Naive thymus-derived CD8-positive, alpha-beta T cell (primary cell): ENCODE data around the gene OR10V1. TPM values are rescaled to one million over a fixed set of nuclear protein-coding genes. Genes with fewer than 3 reads are reported as not detected.
A peak's percentile ranks its signal among the peaks of the same experiment; 100 is the strongest.
"Not testable (repeated sequence)": the region's sequence is repeated elsewhere in the genome, so short reads cannot be mapped to it uniquely, and the experiment has no call there.

Experiments used
- ATAC-seq, 2 donors: fragments of 150-1000 bp; cut with Tn5 transposase in 1 of 2; sonication (Bioruptor Pico), chemical (Tn5 transposase) in 1 of 2; 1 replicate in 1 of 2; 2 replicates in 1 of 2; pipeline ENCODE4 v1.10.0; 2021; ENCODE audit warnings: mild to moderate bottlenecking in 2 of 2, moderate library complexity in 2 of 2
- POLR2A ChIA-PET: fragments of 350-600 bp; sonication (Branson Sonifier 250); formaldehyde crosslinking; loops from one replicate; lab custom pipeline; 2021; ENCODE audit warnings: antibody characterized with exemption; lab: Charles Lee
- DNase-seq, 10 donors: peaks; one replicate each; pipeline versions ENCODE4 v3.0.0 to v3.0.0-alpha.2; 2020 to 2022
- H3K27ac Mint-ChIP-seq, 10 donors: one replicate each; pipeline ENCODE4 v1.8.0; 2020 to 2022; ENCODE audit warnings: mild to moderate bottlenecking in 10 of 10, mixed read lengths in 10 of 10, moderate library complexity in 4 of 10, inconsistent platforms in 1 of 10
- H3K27me3 Mint-ChIP-seq, 5 donors: one replicate each; pipeline ENCODE4 v1.8.0; 2021 to 2022; ENCODE audit warnings: mixed read lengths in 5 of 5
- H3K36me3 Mint-ChIP-seq, 3 donors: one replicate each; pipeline ENCODE4 v1.8.0; 2020 to 2022; ENCODE audit warnings: mixed read lengths in 3 of 3, mild to moderate bottlenecking in 2 of 3, inconsistent platforms in 1 of 3
- H3K4me1 Mint-ChIP-seq, 4 donors: one replicate each; pipeline ENCODE4 v1.8.0; 2021 to 2022; ENCODE audit warnings: mixed read lengths in 4 of 4
- H3K4me3 Mint-ChIP-seq, 10 donors: one replicate each; pipeline ENCODE4 v1.8.0; 2020 to 2022; ENCODE audit warnings: mild to moderate bottlenecking in 10 of 10, mixed read lengths in 10 of 10, moderate library complexity in 6 of 10, inconsistent platforms in 1 of 10
- H3K9me3 Mint-ChIP-seq, 9 donors: one replicate each; pipeline ENCODE4 v1.8.0; 2020 to 2022; ENCODE audit warnings: mixed read lengths in 9 of 9, mild to moderate bottlenecking in 3 of 9, inconsistent platforms in 1 of 9, moderate library complexity in 1 of 9
- polyA plus RNA-seq, 3 donors: library from polyadenylated mRNA; unstranded; fragments of 300-500 nt; fragmentation: Illumina TruSeq; gene quantifications; one replicate each; pipeline ENCODE4 v1.2.3, GENCODE V29; 2021
- total RNA-seq, 8 experiments: library from RNA in 2 of 8; stranded (reverse) in 2 of 8; gene quantifications; one replicate each; pipeline ENCODE4 v1.2.3 and lab custom pipeline; 2021 to 2026

OR10V1 gene
- total and polyA plus RNA-seq, 5 experiments from 2014 or later, result not detected

DNA sequence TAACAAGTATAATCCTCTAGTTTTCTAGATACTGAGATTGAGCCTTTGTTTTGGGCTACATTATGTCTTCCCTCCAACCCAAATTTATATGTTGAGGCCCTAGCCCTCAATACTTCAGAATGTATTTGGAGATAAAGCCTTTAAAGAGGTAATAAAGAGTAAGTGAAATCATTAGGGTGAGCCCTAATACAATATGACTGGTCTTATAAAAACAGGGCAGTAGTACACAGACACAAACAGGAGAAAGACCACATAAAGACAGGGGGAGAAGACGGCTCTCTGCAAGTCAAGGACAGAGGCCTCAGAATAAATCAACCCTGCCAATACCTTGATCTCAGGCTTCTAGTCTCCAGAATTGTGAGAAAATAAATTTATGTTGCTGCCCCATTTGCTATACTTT is 6.3 kb downstream of the OR10V1 start:
- no peak overlapping the region for H3K27ac Mint-ChIP-seq
- H3K27me3 Mint-ChIP-seq, result peaks cover 0 to 18% (median 15%) of the 10 kb centered on the region in 5 donors
- DNase-seq (no peak), ATAC-seq (no peak)
- H3K36me3 Mint-ChIP-seq, result no peaks in the 10 kb centered on the region
- POLR2A ChIA-PET, result no interaction called here
- no peaks in the 10 kb centered on the region for H3K4me1 Mint-ChIP-seq
- H3K4me3 Mint-ChIP-seq, result no peak overlapping the region
- H3K9me3 Mint-ChIP-seq, result peaks cover 0 to 2% (median 0%) of the 10 kb centered on the region in 9 donors

DNA sequence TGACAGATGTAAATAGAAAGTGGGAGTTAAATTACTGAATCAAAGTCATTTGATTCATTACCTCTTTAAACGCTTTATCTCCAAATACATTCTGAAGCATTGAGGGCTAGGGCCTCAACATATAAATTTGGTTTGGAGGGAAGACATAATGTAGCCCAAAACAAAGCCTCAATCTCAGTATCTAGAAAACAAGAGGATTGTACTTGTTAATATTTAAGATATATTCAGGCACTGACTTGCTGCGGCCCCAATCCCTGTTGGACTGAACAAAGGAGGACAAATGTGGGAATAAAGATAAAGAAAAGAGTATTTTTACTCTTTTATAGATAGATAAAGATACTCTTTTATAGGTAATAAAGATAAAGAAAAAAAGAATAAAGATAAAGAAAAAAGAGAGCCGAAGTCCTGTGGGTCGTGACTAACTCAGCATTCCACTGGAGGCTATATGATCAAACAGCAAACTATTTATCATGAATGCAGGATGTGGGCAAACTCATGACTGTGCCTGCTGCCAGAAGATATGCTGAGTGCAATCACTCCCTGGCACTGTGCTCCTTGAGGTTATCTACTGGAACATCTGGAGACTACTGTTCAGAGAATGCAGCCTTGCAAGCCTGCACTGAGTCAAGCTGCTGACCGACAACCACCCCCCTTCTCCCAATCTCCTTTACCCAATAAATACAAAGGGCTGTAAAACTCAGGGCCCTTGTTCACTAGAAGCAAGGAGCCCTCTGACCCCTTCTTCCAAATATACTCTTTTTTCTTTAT is 6.9 kb downstream of the OR10V1 start:
- H3K9me3 Mint-ChIP-seq, result peaks cover 0 to 2% (median 0%) of the 10 kb centered on the region in 9 donors
- POLR2A ChIA-PET, result no interaction called here
- ATAC-seq, result no peak
- peaks cover 0 to 21% (median 15%) of the 10 kb centered on the region in 5 donors for H3K27me3 Mint-ChIP-seq
- no peak for DNase-seq
- H3K27ac Mint-ChIP-seq, result no peak overlapping the region
- H3K4me1 Mint-ChIP-seq, result no peaks in the 10 kb centered on the region
- H3K36me3 Mint-ChIP-seq, result no peaks in the 10 kb centered on the region
- H3K4me3 Mint-ChIP-seq, result no peak overlapping the region

DNA sequence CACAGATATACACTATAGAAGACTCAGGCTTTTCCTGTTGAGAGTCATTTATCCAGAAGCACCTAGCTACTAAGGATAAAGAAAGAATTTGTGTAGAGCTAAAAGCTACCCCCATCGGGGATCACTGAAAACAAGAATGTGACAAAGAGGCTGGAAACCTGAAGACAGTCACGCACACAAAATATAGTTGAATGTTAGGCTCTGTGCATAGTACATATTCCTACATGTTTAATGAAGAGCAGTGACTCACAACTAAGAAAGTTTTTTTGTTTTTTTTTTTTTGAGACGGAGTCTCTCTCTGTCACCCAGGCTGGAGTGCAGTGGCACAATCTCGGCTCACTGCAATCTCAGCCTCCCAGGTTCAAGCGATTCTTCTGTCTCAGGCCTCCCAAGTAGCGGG is 8.4 kb downstream of the OR10V1 start:
- Mint-ChIP-seq H3K9me3 (peaks cover 0 to 2% (median 0%) of the 10 kb centered on the region in 9 donors), H3K27ac (no peak overlapping the region), H3K36me3 (no peaks in the 10 kb centered on the region), H3K27me3 (peaks cover 0 to 23% (median 15%) of the 10 kb centered on the region in 5 donors), H3K4me3 (no peak overlapping the region), H3K4me1 (no peaks in the 10 kb centered on the region)
- no peak for ATAC-seq
- DNase-seq, result no peak
- POLR2A ChIA-PET, result no interaction called here

DNA sequence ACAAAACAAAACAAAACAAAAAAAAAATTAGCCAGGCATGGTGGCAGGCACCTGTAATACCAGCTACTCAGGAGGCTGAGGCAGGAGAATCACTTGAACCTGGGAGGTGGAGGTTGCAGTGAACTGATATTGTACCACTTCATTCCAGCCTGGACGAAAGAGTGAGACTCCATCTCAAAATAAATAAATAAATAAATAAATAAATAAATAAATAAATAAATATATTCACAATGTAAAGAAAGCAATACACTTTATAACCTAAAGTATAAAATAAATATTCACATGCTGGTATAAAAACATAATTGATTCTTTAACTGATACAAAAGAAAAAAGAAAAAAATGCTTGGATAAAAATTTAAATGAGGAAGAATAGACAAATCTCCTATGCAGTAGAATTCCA is 10.1 kb downstream of the OR10V1 start:
- H3K36me3 Mint-ChIP-seq, ATAC-seq, H3K4me1 Mint-ChIP-seq, H3K9me3 Mint-ChIP-seq, H3K4me3 Mint-ChIP-seq, DNase-seq, POLR2A ChIA-PET, H3K27ac Mint-ChIP-seq: not testable (repeated sequence)
- H3K27me3 Mint-ChIP-seq, result peaks cover 0 to 21% (median 11%) of the 10 kb centered on the region in 5 donors

DNA sequence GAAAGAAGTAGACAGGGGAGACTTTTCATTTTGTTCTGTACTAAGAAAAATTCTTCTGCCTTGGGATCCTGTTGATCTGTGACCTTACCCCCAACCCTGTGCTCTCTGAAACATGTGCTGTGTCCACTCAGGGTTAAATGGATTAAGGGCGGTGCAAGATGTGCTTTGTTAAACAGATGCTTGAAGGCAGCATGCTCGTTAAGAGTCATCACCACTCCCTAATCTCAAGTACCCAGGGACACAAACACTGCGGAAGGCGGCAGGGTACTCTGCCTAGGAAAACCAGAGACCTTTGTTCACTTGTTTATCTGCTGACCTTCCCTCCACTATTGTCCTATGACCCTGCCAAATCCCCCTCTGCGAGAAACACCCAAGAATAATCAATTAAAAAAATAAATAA is 13.5 kb downstream of the OR10V1 start:
- H3K4me3 Mint-ChIP-seq, H3K4me1 Mint-ChIP-seq, ATAC-seq, H3K9me3 Mint-ChIP-seq, POLR2A ChIA-PET, H3K36me3 Mint-ChIP-seq, H3K27ac Mint-ChIP-seq, DNase-seq: not testable (repeated sequence)
- peaks cover 3 to 19% (median 11%) of the 10 kb centered on the region in 5 donors for H3K27me3 Mint-ChIP-seq

DNA sequence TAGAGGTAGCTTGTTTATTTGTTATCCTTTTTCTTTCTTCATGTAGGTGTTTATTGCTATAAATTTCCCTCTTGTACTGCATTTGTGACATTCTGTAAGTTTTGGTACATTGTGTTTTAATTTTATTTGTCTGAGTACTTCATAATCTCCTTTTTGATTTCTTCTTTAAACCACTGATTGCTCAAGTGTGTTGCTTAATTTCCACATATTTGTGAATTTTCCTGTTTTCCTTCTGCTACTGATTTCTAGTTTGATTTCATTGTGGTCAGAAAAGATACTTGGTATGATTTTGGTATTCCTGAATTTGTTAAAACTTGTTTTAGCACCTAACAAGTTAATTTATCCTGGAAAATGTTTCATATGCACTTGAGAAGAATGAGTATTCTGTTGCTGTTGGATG is 15.1 kb downstream of the OR10V1 start:
- peaks cover 3 to 15% (median 9%) of the 10 kb centered on the region in 5 donors for H3K27me3 Mint-ChIP-seq
- no peak for ATAC-seq
- no peak for DNase-seq
- no peak overlapping the region for H3K4me3 Mint-ChIP-seq
- H3K27ac Mint-ChIP-seq, result peak overlapping the region in 1 of 10 donors; percentile 63
- peaks cover 0 to 5% (median 4%) of the 10 kb centered on the region in 3 donors for H3K36me3 Mint-ChIP-seq
- H3K4me1 Mint-ChIP-seq, result no peaks in the 10 kb centered on the region
- POLR2A ChIA-PET, result no interaction called here
- H3K9me3 Mint-ChIP-seq, result peaks cover 0 to 11% (median 7%) of the 10 kb centered on the region in 9 donors

DNA sequence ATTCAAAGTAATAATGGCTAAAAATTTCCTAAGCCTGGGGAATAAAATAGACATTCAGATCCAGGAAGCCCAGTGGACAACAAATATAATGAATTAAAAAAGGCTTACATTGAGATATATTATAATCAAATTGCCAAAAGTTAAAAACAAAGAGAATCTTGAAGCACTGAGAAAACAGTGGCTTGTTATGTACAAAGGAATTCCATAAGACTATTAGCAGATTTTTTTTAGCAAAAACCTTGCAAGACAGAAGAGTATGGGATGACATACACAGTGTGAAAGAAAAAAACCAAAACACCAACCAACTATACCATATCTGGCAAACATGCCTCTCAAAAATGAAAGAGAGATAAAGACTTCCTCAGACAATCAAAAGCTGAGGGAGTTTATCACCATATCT is 20.7 kb downstream of the OR10V1 start:
- POLR2A ChIA-PET, result no interaction called here
- Mint-ChIP-seq H3K4me3 (no peak overlapping the region), H3K27me3 (peaks cover 4 to 35% (median 17%) of the 10 kb centered on the region in 5 donors), H3K36me3 (peaks cover 0 to 18% (median 13%) of the 10 kb centered on the region in 3 donors), H3K4me1 (peaks cover 0 to 5% (median under 1%) of the 10 kb centered on the region in 4 donors), H3K27ac (no peak overlapping the region), H3K9me3 (peaks cover 4 to 31% (median 19%) of the 10 kb centered on the region in 9 donors)
- DNase-seq (no peak), ATAC-seq (no peak)

DNA sequence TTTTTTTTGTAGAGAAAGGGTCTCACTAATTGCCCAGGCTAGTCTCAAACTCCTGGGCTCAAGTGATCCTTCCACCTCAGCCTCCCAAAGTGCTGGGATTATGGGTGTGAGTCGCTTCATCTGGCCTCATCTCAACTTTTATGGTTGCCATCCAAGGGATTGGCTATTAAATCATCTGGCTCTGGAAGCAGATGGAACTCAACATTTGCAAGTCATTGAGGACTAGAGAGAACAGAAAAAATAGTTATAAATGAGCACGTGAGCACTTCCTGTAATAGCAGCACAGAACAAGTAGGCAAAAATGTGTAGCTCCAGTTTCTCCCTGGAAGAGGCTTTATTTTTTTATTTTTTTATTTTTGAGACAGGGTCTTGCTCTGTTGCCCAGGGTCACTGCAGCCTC is 22.5 kb downstream of the OR10V1 start:
- DNase-seq, result no peak
- ATAC-seq, result no peak
- H3K9me3 Mint-ChIP-seq, result peaks cover 4 to 31% (median 19%) of the 10 kb centered on the region in 9 donors
- peaks cover 0 to 18% (median 11%) of the 10 kb centered on the region in 3 donors for H3K36me3 Mint-ChIP-seq
- no peak overlapping the region for H3K4me3 Mint-ChIP-seq
- peaks cover 0 to 5% (median under 1%) of the 10 kb centered on the region in 4 donors for H3K4me1 Mint-ChIP-seq
- H3K27ac Mint-ChIP-seq, result no peak overlapping the region
- peaks cover 4 to 35% (median 15%) of the 10 kb centered on the region in 5 donors for H3K27me3 Mint-ChIP-seq
- POLR2A ChIA-PET, result no interaction called here

DNA sequence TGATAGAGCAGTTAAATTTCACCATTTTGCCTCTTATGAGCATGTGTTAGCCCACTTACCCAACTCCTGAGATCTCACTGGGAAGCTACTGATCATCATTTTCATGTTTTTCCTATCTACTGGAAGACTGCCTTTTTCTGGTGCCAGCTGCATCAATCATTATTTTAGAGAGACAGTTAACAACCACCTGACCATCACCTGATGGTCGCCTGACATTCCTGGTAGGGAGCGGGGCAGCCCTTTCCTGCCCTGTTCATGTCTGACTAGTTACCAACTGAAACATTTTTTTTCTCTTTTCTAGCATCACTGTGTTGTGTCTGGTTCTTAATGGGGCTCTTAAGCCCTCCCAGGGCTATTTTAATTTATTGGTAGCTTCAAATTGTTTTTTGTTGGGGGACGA is 24.6 kb downstream of the OR10V1 start:
- H3K9me3 Mint-ChIP-seq, result peaks cover 4 to 26% (median 18%) of the 10 kb centered on the region in 9 donors
- H3K36me3 Mint-ChIP-seq, result peaks cover 0 to 18% (median 9%) of the 10 kb centered on the region in 3 donors
- peaks cover 10 to 47% (median 22%) of the 10 kb centered on the region in 5 donors for H3K27me3 Mint-ChIP-seq
- peak overlapping the region in 1 of 10 donors; percentile 35 for H3K27ac Mint-ChIP-seq
- no peak overlapping the region for H3K4me3 Mint-ChIP-seq
- no peak for ATAC-seq
- POLR2A ChIA-PET, result no interaction called here
- H3K4me1 Mint-ChIP-seq, result peaks cover 0 to 5% (median under 1%) of the 10 kb centered on the region in 4 donors
- no peak for DNase-seq

DNA sequence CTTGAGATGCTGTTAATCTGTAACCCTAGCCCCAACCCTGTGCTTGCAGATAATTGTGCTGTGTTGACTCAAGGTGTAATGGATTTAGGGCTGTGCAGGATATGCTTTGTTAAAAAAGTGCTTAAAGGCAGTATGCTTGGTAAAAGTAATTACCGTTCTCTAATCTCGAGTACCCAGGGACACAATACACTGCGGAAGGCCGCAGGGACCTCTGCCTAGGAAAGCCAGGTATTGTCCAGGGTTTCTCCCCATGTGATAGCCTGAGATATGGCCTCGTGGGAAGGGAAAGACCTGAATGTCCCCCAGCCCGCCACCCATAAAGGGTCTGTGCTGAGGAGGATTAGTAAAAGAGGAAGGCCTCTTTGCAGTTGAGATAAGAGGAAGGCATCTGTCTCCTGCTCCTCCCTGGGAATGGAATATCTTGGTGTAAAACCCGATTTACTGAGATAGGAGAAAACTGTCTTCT is 32.4 kb downstream of the OR10V1 start:
- H3K27ac Mint-ChIP-seq, H3K9me3 Mint-ChIP-seq, H3K4me3 Mint-ChIP-seq, DNase-seq, POLR2A ChIA-PET, H3K36me3 Mint-ChIP-seq, ATAC-seq, H3K4me1 Mint-ChIP-seq: not testable (repeated sequence)
- peaks cover 10 to 53% (median 22%) of the 10 kb centered on the region in 5 donors for H3K27me3 Mint-ChIP-seq

DNA sequence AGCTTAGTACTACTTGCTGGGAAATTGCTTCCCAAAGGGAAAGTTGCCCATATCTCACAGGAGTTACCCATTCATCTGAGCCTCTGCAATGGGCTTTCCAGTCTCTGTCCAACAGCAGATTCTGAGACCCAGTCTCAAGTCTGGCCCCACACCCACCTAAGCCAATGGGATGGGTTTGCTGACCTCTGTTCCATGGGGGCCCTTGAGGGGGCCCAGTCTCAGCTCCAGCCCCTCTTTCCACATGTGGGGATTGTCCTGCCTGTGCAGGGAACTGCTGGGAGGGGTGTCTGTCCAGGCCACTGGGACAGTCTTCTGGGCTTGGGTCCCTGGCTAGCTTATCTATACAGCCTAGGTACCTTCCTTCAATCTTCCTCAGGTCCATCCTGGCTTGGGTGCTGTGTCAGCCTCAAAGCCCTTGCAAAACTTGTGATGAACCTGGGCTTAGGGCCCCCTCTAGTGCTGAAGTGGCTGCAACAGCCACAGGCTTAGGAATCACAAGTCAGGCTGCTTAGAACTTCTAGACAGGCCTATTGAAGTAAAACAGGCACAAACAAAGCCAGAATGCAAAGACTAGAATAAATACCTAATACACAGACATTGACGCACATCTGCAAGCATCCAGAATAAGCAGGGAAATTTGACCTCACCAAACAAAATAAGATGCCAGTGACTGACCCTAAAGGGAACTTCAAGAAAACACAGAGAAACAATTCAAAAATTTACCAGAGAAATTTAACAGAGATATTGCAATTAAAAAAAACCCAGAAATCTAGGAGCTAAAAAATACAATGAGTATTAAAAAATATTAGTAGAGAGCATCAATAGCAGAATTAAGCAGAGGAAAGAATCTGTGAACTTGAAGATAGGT is 33.1 kb downstream of the OR10V1 start:
- H3K36me3 Mint-ChIP-seq, result no peaks in the 10 kb centered on the region
- H3K27me3 Mint-ChIP-seq, result peaks cover 7 to 47% (median 20%) of the 10 kb centered on the region in 5 donors
- H3K4me1 Mint-ChIP-seq, result peaks cover 0 to 3% (median 0%) of the 10 kb centered on the region in 4 donors
- DNase-seq (peak; percentile 23 to 83 (median 50)), ATAC-seq (peak; percentile 88 to 94)
- no peaks in the 10 kb centered on the region for H3K9me3 Mint-ChIP-seq
- no peak overlapping the region for H3K27ac Mint-ChIP-seq
- no peak overlapping the region for H3K4me3 Mint-ChIP-seq
- POLR2A ChIA-PET, result interaction anchor here (1.5 kb wide), 1 partner anchor 143 kb away, joined by 3 read pairs; no protein-coding TSS in a partner anchor

DNA sequence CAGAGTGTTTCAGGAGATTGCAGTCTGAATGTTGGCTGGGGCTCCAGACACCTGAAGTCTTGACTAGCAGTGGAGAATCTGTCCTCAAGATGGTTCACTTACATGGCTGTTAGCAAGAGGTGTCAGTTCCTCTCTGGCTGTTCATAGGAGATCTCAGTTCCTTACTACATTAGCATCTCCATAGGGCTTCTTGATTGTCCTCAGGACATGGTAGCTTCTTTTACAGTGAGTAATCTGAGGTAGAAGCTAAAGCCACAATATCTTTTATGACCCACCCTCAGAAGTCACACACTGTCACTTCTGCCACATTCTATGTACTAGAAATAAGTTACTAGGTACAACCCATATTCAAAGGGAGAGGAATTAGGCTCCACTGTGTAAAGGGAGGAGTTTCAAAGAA is 34.3 kb downstream of the OR10V1 start:
- Mint-ChIP-seq H3K4me3 (no peak overlapping the region), H3K9me3 (no peaks in the 10 kb centered on the region), H3K4me1 (peaks cover 0 to 3% (median 0%) of the 10 kb centered on the region in 4 donors), H3K27me3 (peaks cover 4 to 38% (median 17%) of the 10 kb centered on the region in 5 donors), H3K27ac (no peak overlapping the region), H3K36me3 (no peaks in the 10 kb centered on the region)
- POLR2A ChIA-PET, result interaction anchor here (1.5 kb wide), 1 partner anchor 142 kb away, joined by 3 read pairs; no protein-coding TSS in a partner anchor
- DNase-seq (no peak), ATAC-seq (no peak)
